Astrocyte (in vitro differentiated cells and primary cell): ENCODE results near the gene METTL26. TPM values are rescaled to one million over a fixed set of nuclear protein-coding genes. Genes with fewer than 3 reads are reported as not detected.

Source experiments
- DNase-seq: peaks from one replicate; pipeline ENCODE4 v3.0.0-alpha.2; 2010; ENCODE audit warnings: low read depth
- FAIRE-seq: peaks from 2 replicates; lab custom pipeline; 2011; peaks lifted over from hg19 to GRCh38; lab: Jason Lieb, UNC
- H2AFZ ChIP-seq: 2 replicates; pipeline ENCODE4 v1.6.0; 2012; ENCODE audit warnings: low read depth, low read length, inconsistent platforms
- H3K27ac ChIP-seq: 2 replicates; pipeline ENCODE4 v1.5.1; 2011; ENCODE audit warnings: low read depth, low read length, inconsistent platforms
- H3K27me3 ChIP-seq: 2 replicates; pipeline ENCODE4 v1.6.0; 2011; ENCODE audit warnings: low read length, inconsistent platforms; ENCODE audit not compliant: insufficient read depth
- H3K36me3 ChIP-seq: 2 replicates; pipeline ENCODE4 v1.5.1; 2011; ENCODE audit warnings: low read length, inconsistent platforms; ENCODE audit not compliant: insufficient read depth
- H3K4me1 ChIP-seq: 2 replicates; pipeline ENCODE4 v1.5.1; 2011; ENCODE audit warnings: low read length, inconsistent platforms; ENCODE audit not compliant: insufficient read depth
- H3K4me2 ChIP-seq: 2 replicates; pipeline ENCODE4 v1.6.0; 2012; ENCODE audit warnings: low read length, inconsistent platforms
- H3K4me3 ChIP-seq: 2 replicates; pipeline ENCODE4 v1.5.1; 2011; ENCODE audit warnings: low read depth, mild to moderate bottlenecking, low read length, inconsistent platforms; ENCODE audit not compliant: insufficient read depth
- H3K79me2 ChIP-seq: 2 replicates; pipeline ENCODE4 v1.6.0; 2012; ENCODE audit warnings: mild to moderate bottlenecking, low read length, inconsistent platforms; ENCODE audit not compliant: insufficient read depth
- H3K9ac ChIP-seq: 2 replicates; pipeline ENCODE4 v1.6.0; 2012; ENCODE audit warnings: mild to moderate bottlenecking, low read length, inconsistent platforms
- H3K9me3 ChIP-seq: 2 replicates; pipeline ENCODE4 v1.5.1; 2012; ENCODE audit warnings: low read depth, mild to moderate bottlenecking, low read length, inconsistent platforms; ENCODE audit not compliant: insufficient read depth
- H4K20me1 ChIP-seq: 2 replicates; pipeline ENCODE4 v1.6.0; 2012; ENCODE audit warnings: low read length, inconsistent platforms; ENCODE audit not compliant: insufficient read depth
- H3K27ac Mint-ChIP-seq: one replicate; pipeline ENCODE4 v1.8.0; 2021; ENCODE audit warnings: mild to moderate bottlenecking, mixed read lengths; ENCODE audit not compliant: unreplicated experiment
- H3K27me3 Mint-ChIP-seq: one replicate; pipeline ENCODE4 v1.8.0; 2021; ENCODE audit warnings: low read depth, mixed read lengths; ENCODE audit not compliant: unreplicated experiment
- H3K36me3 Mint-ChIP-seq: one replicate; pipeline ENCODE4 v1.8.0; 2021; ENCODE audit warnings: low read depth, mixed read lengths; ENCODE audit not compliant: unreplicated experiment
- H3K4me1 Mint-ChIP-seq: one replicate; pipeline ENCODE4 v1.8.0; 2021; ENCODE audit warnings: low read depth, mixed read lengths; ENCODE audit not compliant: unreplicated experiment
- H3K4me3 Mint-ChIP-seq: one replicate; pipeline ENCODE4 v1.8.0; 2021; ENCODE audit warnings: mild to moderate bottlenecking, moderate library complexity, mixed read lengths; ENCODE audit not compliant: unreplicated experiment
- H3K9me3 Mint-ChIP-seq: one replicate; pipeline ENCODE4 v1.8.0; 2021; ENCODE audit warnings: mild to moderate bottlenecking, mixed read lengths; ENCODE audit not compliant: unreplicated experiment
- CTCF ChIP-seq: IDR thresholded peaks from 2 replicates; pipeline ENCODE4 v1.5.1; 2011; ENCODE audit warnings: low read depth, mild to moderate bottlenecking, inconsistent platforms, low read length, moderate library complexity; ENCODE audit not compliant: insufficient read depth
- EZH2 ChIP-seq: IDR thresholded peaks from 2 replicates; pipeline ENCODE4 v1.6.1; 2012; ENCODE audit warnings: mild to moderate bottlenecking, low read length, inconsistent platforms; ENCODE audit not compliant: insufficient read depth
- total RNA-seq: library from RNA; stranded (reverse); gene quantifications from 2 replicates; pipeline ENCODE4 v1.2.1, GENCODE V29; 2021

Gene METTL26
- total RNA-seq, 1 donor from 2014 or later, result 56.4 TPM

GRCh38 chr16:678209-678857 is 42.2 kb upstream of the METTL26 start:
- H3K36me3 Mint-ChIP-seq, result peaks cover 9% of the 10 kb centered on the region
- no peaks in the 10 kb centered on the region for H3K27me3 ChIP-seq
- TF ChIP-seq CTCF (no peak), EZH2 (no peak)
- no peak for DNase-seq
- peaks cover 3% of the 10 kb centered on the region for H3K36me3 ChIP-seq
- no peak overlapping the region for H3K4me3 ChIP-seq
- FAIRE-seq, result no peak
- H3K4me3 Mint-ChIP-seq, result no peak overlapping the region
- H3K9me3 Mint-ChIP-seq, result no peaks in the 10 kb centered on the region
- H2AFZ ChIP-seq, result no peak overlapping the region
- peaks cover 52% of the 10 kb centered on the region for H4K20me1 ChIP-seq
- H3K4me1 Mint-ChIP-seq, result peaks cover 12% of the 10 kb centered on the region
- H3K4me2 ChIP-seq, result no peak overlapping the region
- H3K27me3 Mint-ChIP-seq, result no peaks in the 10 kb centered on the region
- H3K27ac ChIP-seq, result no peak overlapping the region
- peaks cover 31% of the 10 kb centered on the region for H3K79me2 ChIP-seq
- H3K27ac Mint-ChIP-seq, result no peak overlapping the region
- no peak overlapping the region for H3K9ac ChIP-seq
- peaks cover 33% of the 10 kb centered on the region for H3K4me1 ChIP-seq
- no peaks in the 10 kb centered on the region for H3K9me3 ChIP-seq

GRCh38 chr16:677316-678190 is 41.4 kb upstream of the METTL26 start:
- H3K4me1 Mint-ChIP-seq, result peaks cover 12% of the 10 kb centered on the region
- Histone ChIP-seq H3K4me3 (no peak overlapping the region), H3K4me1 (peaks cover 26% of the 10 kb centered on the region), H3K79me2 (peaks cover 23% of the 10 kb centered on the region), H3K27me3 (no peaks in the 10 kb centered on the region), H3K9ac (no peak overlapping the region), H3K9me3 (no peaks in the 10 kb centered on the region), H3K36me3 (peaks cover 3% of the 10 kb centered on the region), H3K4me2 (no peak overlapping the region), H3K27ac (no peak overlapping the region), H2AFZ (no peak overlapping the region), H4K20me1 (peaks cover 51% of the 10 kb centered on the region)
- H3K9me3 Mint-ChIP-seq, result no peaks in the 10 kb centered on the region
- no peak for DNase-seq
- H3K27me3 Mint-ChIP-seq, result no peaks in the 10 kb centered on the region
- FAIRE-seq, result no peak
- peaks cover 9% of the 10 kb centered on the region for H3K36me3 Mint-ChIP-seq
- H3K4me3 Mint-ChIP-seq, result no peak overlapping the region
- no peak overlapping the region for H3K27ac Mint-ChIP-seq
- TF ChIP-seq CTCF, result no peak
- no peak for TF ChIP-seq EZH2
